ENCODE measurements around the gene FRMPD2.

- no peak for TF ChIP-seq CTCF (IDR thresholded peaks at IDR 0.05)
- TF ChIP-seq POLR2AphosphoS5 (IDR thresholded peaks at IDR 0.05; ENCODE audit: low read depth, low read length) = no peak
- no peak for TF ChIP-seq USF1 (IDR thresholded peaks at IDR 0.05; ENCODE audit: borderline replicate concordance, low read depth)
- TF ChIP-seq MAX (IDR thresholded peaks at IDR 0.05; ENCODE audit: low read depth) = no peak
- no peak for TF ChIP-seq RCOR1 (IDR thresholded peaks at IDR 0.05; ENCODE audit: low read length)
Observed at GRCh38 chr10:48314107-48314506, 39.6 kb upstream of the FRMPD2 start.
